Smooth muscle cell (in vitro differentiated cells): ENCODE measurements around the gene ZKSCAN3. TPM values are rescaled to one million over a fixed set of nuclear protein-coding genes. Genes with fewer than 3 reads are reported as not detected.

Experiments
- DNase-seq: peaks from one replicate; lab custom pipeline; 2025; ENCODE audit not compliant: unreplicated experiment; lab: John Stamatoyannopoulos, UW
- H2AFZ ChIP-seq: fragments of 200-600 bp; sonication (generic); 2 replicates; pipeline ENCODE4 v1.6.0; 2016; ENCODE audit warnings: antibody characterized with exemption, low read depth, mild to moderate bottlenecking
- H3F3A ChIP-seq: fragments of 200-600 bp; sonication (generic); 2 replicates; pipeline ENCODE4 v1.6.0; 2017; ENCODE audit warnings: antibody characterized with exemption, low read depth
- H3K27ac ChIP-seq: fragments of 200-600 bp; sonication (generic); 2 replicates; pipeline ENCODE4 v1.5.1; 2016; ENCODE audit warnings: low read depth, mild to moderate bottlenecking
- H3K27me3 ChIP-seq: fragments of 200-600 bp; sonication (generic); 2 replicates; pipeline ENCODE4 v1.6.1; 2016; ENCODE audit warnings: low read depth, mild to moderate bottlenecking
- H3K36me3 ChIP-seq: fragments of 200-600 bp; sonication (generic); 2 replicates; pipeline ENCODE4 v1.5.1; 2016; ENCODE audit warnings: low read depth
- H3K4me1 ChIP-seq: fragments of 200-600 bp; sonication (generic); 2 replicates; pipeline ENCODE4 v1.5.1; 2016; ENCODE audit warnings: low read depth
- H3K4me2 ChIP-seq: fragments of 200-600 bp; sonication (generic); 2 replicates; pipeline ENCODE4 v1.6.0; 2016; ENCODE audit warnings: mild to moderate bottlenecking
- H3K4me3 ChIP-seq: fragments of 200-600 bp; sonication (generic); 2 replicates; pipeline ENCODE4 v1.5.1; 2016; ENCODE audit warnings: mild to moderate bottlenecking
- H3K79me2 ChIP-seq: fragments of 200-600 bp; sonication (generic); 2 replicates; pipeline ENCODE4 v1.6.0; 2016; ENCODE audit warnings: low read depth, mild to moderate bottlenecking
- H3K9ac ChIP-seq: fragments of 200-600 bp; sonication (generic); 2 replicates; pipeline ENCODE4 v1.6.0; 2016; ENCODE audit warnings: low read depth
- H3K9me3 ChIP-seq: fragments of 200-600 bp; sonication (generic); replicated peaks from 2 replicates; pipeline ENCODE4 v1.5.1; 2016; ENCODE audit warnings: low read depth
- H4K20me1 ChIP-seq: fragments of 200-600 bp; sonication (generic); 2 replicates; pipeline ENCODE4 v1.6.0; 2016; ENCODE audit warnings: low read depth
- CTCF ChIP-seq: fragments of 200-600 bp; sonication (generic); IDR thresholded peaks from 2 replicates; pipeline ENCODE4 v1.5.1; 2017; ENCODE audit warnings: borderline replicate concordance, mild to moderate bottlenecking, antibody characterized with exemption; ENCODE audit not compliant: insufficient read depth, poor library complexity, severe bottlenecking
- WGBS: methylation state at CpG from one replicate; pipeline ENCODE4 v1.1.7; 2016; ENCODE audit warnings: low lambda C conversion rate; 5-methylcytosine and 5-hydroxymethylcytosine counted together
- polyA plus RNA-seq: library from polyadenylated mRNA; unstranded; fragments of >200 nt; fragmentation: Nextera tagmentation; extraction: Ambion mirVana; gene quantifications from 2 replicates; pipeline ENCODE4 v1.2.1, GENCODE V29; 2016
- total RNA-seq: library from RNA; depleted of rRNA; stranded (reverse); fragments of >200 nt; gene quantifications from 2 replicates; pipeline ENCODE4 v1.2.3, GENCODE V29; 2014

Gene ZKSCAN3
- total and polyA plus RNA-seq, 2 experiments from 2014 or later = 3.6 to 5.2 TPM

DNA sequence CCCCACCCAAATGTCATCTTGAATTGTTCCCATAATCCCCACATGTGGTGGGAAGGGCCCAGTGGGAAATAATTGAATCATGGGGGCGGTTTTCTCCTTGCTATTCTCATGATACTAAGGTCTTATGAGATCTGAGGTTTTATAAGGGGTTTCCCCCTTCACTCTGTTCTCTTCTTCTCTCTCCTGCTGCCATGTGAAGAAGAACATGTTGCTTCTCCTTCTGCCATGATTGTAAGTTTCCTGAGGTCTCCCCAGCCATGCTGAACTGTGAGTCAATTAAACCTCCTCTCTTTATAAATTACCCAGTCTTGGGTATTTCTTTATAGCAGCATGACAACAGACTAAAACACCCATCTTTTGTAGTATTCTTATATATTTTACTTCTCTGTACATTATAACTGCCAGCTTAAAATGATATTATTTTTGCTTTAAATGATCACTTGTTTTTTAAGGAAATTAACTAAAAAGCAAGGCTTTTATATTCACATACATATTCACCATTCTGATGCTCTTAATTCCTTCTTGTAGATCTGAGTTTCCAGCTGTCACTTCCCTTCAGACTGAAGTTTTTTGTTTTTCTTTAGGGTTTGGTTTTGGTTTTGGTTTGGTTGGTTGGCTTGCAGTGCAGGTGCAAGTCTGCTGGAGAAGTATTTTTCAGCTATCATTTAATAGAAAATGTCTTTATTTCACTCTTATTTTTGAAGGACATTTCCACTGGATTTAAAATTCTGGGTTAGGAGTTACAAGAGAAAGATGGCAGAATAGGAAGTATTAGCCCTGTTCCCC lies 9.2 kb upstream of the ZKSCAN3 start:
- 92% methylated on average over 1 of the region's 1 CpG for WGBS
- TF ChIP-seq CTCF = no peak
- no peaks in the 10 kb centered on the region for H3K9me3 ChIP-seq

GRCh38 chr6:28343898-28344677 lies 5.7 kb upstream of the ZKSCAN3 start:
- Histone ChIP-seq H3K27me3 (peaks cover 25% of the 10 kb centered on the region), H3K9ac (no peak overlapping the region), H3K4me1 (no peaks in the 10 kb centered on the region), H3K4me3 (no peak overlapping the region), H3F3A (no peaks in the 10 kb centered on the region), H3K27ac (no peak overlapping the region), H3K4me2 (no peak overlapping the region), H2AFZ (no peak overlapping the region), H3K36me3 (no peaks in the 10 kb centered on the region), H3K9me3 (no peaks in the 10 kb centered on the region), H4K20me1 (no peaks in the 10 kb centered on the region), H3K79me2 (no peaks in the 10 kb centered on the region)
- DNase-seq = no peak
- TF ChIP-seq CTCF = no peak
- 67% methylated on average over 1 of the region's 1 CpG for WGBS

More for the DNA sequence above, 9.2 kb upstream of the ZKSCAN3 start:
- Histone ChIP-seq H3K27me3 (peaks cover 4% of the 10 kb centered on the region), H3K4me1 (peaks cover 10% of the 10 kb centered on the region), H3K79me2 (peaks cover 4% of the 10 kb centered on the region), H3K36me3 (no peaks in the 10 kb centered on the region), H3K27ac (no peak overlapping the region), H3K4me3 (no peak overlapping the region), H3F3A (no peaks in the 10 kb centered on the region), H4K20me1 (no peaks in the 10 kb centered on the region), H2AFZ (no peak overlapping the region), H3K9ac (no peak overlapping the region), H3K4me2 (no peak overlapping the region)
- no peak for DNase-seq

DNA sequence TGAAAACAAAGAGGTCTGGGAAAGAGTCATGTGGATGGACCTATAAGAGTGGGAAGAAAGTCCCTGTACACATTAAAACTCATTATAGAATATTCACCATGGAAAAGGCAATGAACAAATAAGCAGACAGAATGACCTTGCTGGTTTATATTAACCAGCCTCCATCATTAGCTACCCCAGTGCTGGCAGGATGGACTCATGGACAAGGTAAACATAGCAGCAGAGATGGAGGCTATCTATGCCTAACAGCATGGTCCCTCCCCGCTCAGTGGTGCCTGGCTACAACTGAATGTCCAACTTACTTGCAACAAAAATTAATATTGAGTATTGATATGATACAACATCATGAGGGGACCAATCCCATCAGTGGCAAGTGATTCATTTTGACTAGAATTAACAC lies 4.5 kb upstream of the ZKSCAN3 start:
- no peak overlapping the region for H2AFZ ChIP-seq
- peaks cover 25% of the 10 kb centered on the region for H3K27me3 ChIP-seq
- no peak overlapping the region for H3K9ac ChIP-seq
- H3K36me3 ChIP-seq = no peaks in the 10 kb centered on the region
- peaks cover 2% of the 10 kb centered on the region for H3K79me2 ChIP-seq
- H4K20me1 ChIP-seq = no peaks in the 10 kb centered on the region
- 93% methylated on average over 1 of the region's 1 CpG for WGBS
- H3F3A ChIP-seq = no peaks in the 10 kb centered on the region
- H3K4me2 ChIP-seq = no peak overlapping the region
- no peak overlapping the region for H3K4me3 ChIP-seq
- H3K4me1 ChIP-seq = no peaks in the 10 kb centered on the region
- no peak overlapping the region for H3K27ac ChIP-seq
- H3K9me3 ChIP-seq = no peaks in the 10 kb centered on the region
- no peak for DNase-seq
- no peak for TF ChIP-seq CTCF
